A673 (cell line): ENCODE results near the gene UVRAG. TPM values are rescaled to one million over a fixed set of nuclear protein-coding genes. Genes with fewer than 3 reads are reported as not detected.

Source experiments
- BruUV-seq: library from RNA; stranded (reverse); fragments of 400-500 nt; replicated peaks from 2 replicates; lab custom pipeline; 2021; lab: Mats Ljungman, UMichigan
- CTCF ChIA-PET: fragments of 300-600 bp; sonication (Branson Sonifier 250); formaldehyde crosslinking; loops from one replicate; lab custom pipeline; 2022; ENCODE audit warnings: antibody characterized with exemption; lab: Charles Lee
- POLR2A ChIA-PET: fragments of 300-600 bp; sonication (Branson Sonifier 250); formaldehyde crosslinking; loops from one replicate; lab custom pipeline; 2022; ENCODE audit warnings: antibody characterized with exemption; ENCODE audit not compliant: low non-redundant PET; lab: Charles Lee
- DNase-seq: peaks from one replicate; pipeline ENCODE4 v3.0.0-alpha.2; 2015; ENCODE audit warnings: low spot score
- H3K27ac ChIP-seq: fragments of 200-600 bp; sonication (generic); 2 replicates; pipeline ENCODE4 v1.5.1; 2016; ENCODE audit warnings: mixed run types, low read depth, mild to moderate bottlenecking, mixed read lengths, antibody characterized with exemption, low read length; ENCODE audit not compliant: poor library complexity, severe bottlenecking
- H3K27me3 ChIP-seq: fragments of 200-600 bp; sonication (generic); replicated peaks from 2 replicates; pipeline ENCODE4 v1.6.1; 2017; ENCODE audit warnings: mixed run types, low read depth, mild to moderate bottlenecking, mixed read lengths, antibody characterized with exemption, low read length; ENCODE audit not compliant: insufficient read depth, poor library complexity
- H3K36me3 ChIP-seq: fragments of 200-600 bp; sonication (generic); 2 replicates; pipeline ENCODE4 v1.6.1; 2016; ENCODE audit warnings: mixed run types, mild to moderate bottlenecking, mixed read lengths, antibody characterized with exemption, low read length; ENCODE audit not compliant: insufficient read depth, poor library complexity, severe bottlenecking
- H3K4me1 ChIP-seq: fragments of 200-600 bp; sonication (generic); 2 replicates; pipeline ENCODE4 v1.6.1; 2017; ENCODE audit warnings: mixed run types, mild to moderate bottlenecking, mixed read lengths, antibody characterized with exemption, low read length; ENCODE audit not compliant: insufficient read depth, poor library complexity, severe bottlenecking
- H3K4me3 ChIP-seq: fragments of 200-600 bp; sonication (generic); 2 replicates; pipeline ENCODE4 v1.5.1; 2016; ENCODE audit warnings: low read depth, mixed run types, mild to moderate bottlenecking, mixed read lengths, low read length; ENCODE audit not compliant: poor library complexity, severe bottlenecking
- H3K9me3 ChIP-seq: fragments of 200-600 bp; sonication (generic); 2 replicates; pipeline ENCODE4 v1.6.1; 2016; ENCODE audit warnings: mixed run types, low read depth, mild to moderate bottlenecking, mixed read lengths, antibody characterized with exemption, low read length; ENCODE audit not compliant: poor library complexity, severe bottlenecking
- CTCF ChIP-seq: fragments of 300-800, 200-600 bp; sonication (generic); conservative IDR thresholded peaks from 2 replicates; pipeline ENCODE4 v1.5.1; 2017; ENCODE audit warnings: low read depth, mild to moderate bottlenecking, antibody characterized with exemption, low read length, moderate library complexity, mixed read lengths
- EZH2 ChIP-seq: fragments of 200-600 bp; sonication (generic); IDR thresholded peaks from 2 replicates; pipeline ENCODE4 v1.6.1; 2017; ENCODE audit warnings: borderline replicate concordance, low read depth, mild to moderate bottlenecking, mixed read lengths, antibody characterized with exemption, low read length; ENCODE audit not compliant: poor library complexity, severe bottlenecking
- intact Hi-C: fragments of 100-400 bp; cut with micrococcal nuclease; formaldehyde crosslinking; loops from one replicate; pipeline ENCODE4 v1.10.0; 2022; ENCODE audit not compliant: unreplicated experiment
- total RNA-seq: library from RNA; stranded (reverse); gene quantifications from 2 replicates; pipeline ENCODE4 v1.2.3, GENCODE V29; 2021

UVRAG gene
- total RNA-seq, 1 experiment from 2014 or later = 21.1 TPM

GRCh38 chr11:76164081-76164480, 349.1 kb downstream of the UVRAG start:
- TF ChIP-seq CTCF (no peak), EZH2 (no peak)
- H3K27ac ChIP-seq = no peak overlapping the region
- H3K9me3 ChIP-seq = no peaks in the 10 kb centered on the region
- no TSS peak for BruUV-seq
- CTCF ChIA-PET = interaction anchor here (2.4 kb wide), 1 partner anchor 12 kb away, joined by 7 read pairs; no protein-coding TSS in a partner anchor
- no peak overlapping the region for H3K4me3 ChIP-seq
- intact Hi-C loops = no loop called here
- no peak for DNase-seq
- H3K4me1 ChIP-seq = peaks cover 4% of the 10 kb centered on the region
- no peaks in the 10 kb centered on the region for H3K27me3 ChIP-seq
- H3K36me3 ChIP-seq = no peaks in the 10 kb centered on the region
- POLR2A ChIA-PET = no interaction called here

GRCh38 chr11:76164861-76165751, 350.1 kb downstream of the UVRAG start:
- H3K4me3 ChIP-seq = no peak overlapping the region
- no peaks in the 10 kb centered on the region for H3K36me3 ChIP-seq
- peaks cover 4% of the 10 kb centered on the region for H3K4me1 ChIP-seq
- CTCF ChIA-PET = no interaction called here
- BruUV-seq = no TSS peak
- intact Hi-C loops = no loop called here
- TF ChIP-seq CTCF (no peak), EZH2 (no peak)
- DNase-seq = no peak
- no peaks in the 10 kb centered on the region for H3K9me3 ChIP-seq
- no peaks in the 10 kb centered on the region for H3K27me3 ChIP-seq
- POLR2A ChIA-PET = no interaction called here
- no peak overlapping the region for H3K27ac ChIP-seq

- Histone ChIP-seq H3K9me3 (no peaks in the 10 kb centered on the region), H3K4me1 (peaks cover 4% of the 10 kb centered on the region), H3K27ac (no peak overlapping the region), H3K36me3 (no peaks in the 10 kb centered on the region), H3K4me3 (no peak overlapping the region), H3K27me3 (no peaks in the 10 kb centered on the region)
- TF ChIP-seq EZH2 (no peak), CTCF (no peak)
- intact Hi-C loops = no loop called here
- no peak for DNase-seq
- POLR2A ChIA-PET = no interaction called here
- BruUV-seq = no TSS peak
- CTCF ChIA-PET = no interaction called here
Measured at GRCh38 chr11:76166314-76166713, 351.3 kb downstream of the UVRAG start.
